HEK293 (cell line): ENCODE results near the gene ADAM33.

Source experiments
- YY1 ChIP-seq: fragments of 450-650 bp; formaldehyde crosslinking; IDR thresholded peaks from 2 replicates; pipeline ENCODE4 v1.5.1; 2018; ENCODE audit warnings: missing biosample characterization, missing genetic modification characterization
- ZNF132 ChIP-seq: fragments of 450-650 bp; formaldehyde crosslinking; IDR thresholded peaks from 2 replicates; pipeline ENCODE4 v1.5.1; 2017; ENCODE audit warnings: missing biosample characterization, missing genetic modification characterization, borderline replicate concordance
- ZNF423 ChIP-seq: fragments of 450-650 bp; formaldehyde crosslinking; IDR thresholded peaks from 2 replicates; pipeline ENCODE4 v1.5.1; 2016; ENCODE audit warnings: missing biosample characterization, missing genetic modification characterization
- TF ChIP-seq, protein P1 (sequence below): fragments of 450-650 bp; formaldehyde crosslinking; IDR thresholded peaks from 2 replicates; pipeline ENCODE4 v1.5.1; 2016; ENCODE audit warnings: missing biosample characterization, missing genetic modification characterization
- TF ChIP-seq, protein P2 (sequence below): fragments of 450-650 bp; formaldehyde crosslinking; IDR thresholded peaks from 2 replicates; pipeline ENCODE4 v1.5.1; 2016; ENCODE audit warnings: missing biosample characterization, missing genetic modification characterization

DNA sequence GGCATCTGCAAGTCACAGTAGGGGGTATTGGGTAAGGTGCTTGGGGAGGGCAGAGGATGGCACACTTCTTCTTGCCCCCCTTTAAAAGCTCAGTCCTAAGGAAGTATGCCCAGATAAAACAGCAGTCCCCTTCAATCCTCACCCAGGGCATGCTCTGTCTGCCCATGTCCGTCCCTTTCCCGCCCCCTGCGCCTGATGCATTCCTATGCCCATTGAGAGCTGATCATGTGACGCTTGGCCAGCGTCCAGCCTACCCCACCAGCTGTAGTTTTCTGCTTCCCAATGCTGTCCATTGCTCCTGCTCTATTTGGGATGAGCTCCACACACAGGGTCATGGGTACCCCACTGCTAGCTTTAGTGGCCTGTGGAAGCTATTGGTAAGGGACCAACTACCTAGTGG lies 22.3 kb upstream of the ADAM33 start:
- TF ChIP-seq ZNF423, result no peak
- no peak for TF ChIP-seq ZNF132 (tag by site-specific recombination)
- TF ChIP-seq, protein P1, sequence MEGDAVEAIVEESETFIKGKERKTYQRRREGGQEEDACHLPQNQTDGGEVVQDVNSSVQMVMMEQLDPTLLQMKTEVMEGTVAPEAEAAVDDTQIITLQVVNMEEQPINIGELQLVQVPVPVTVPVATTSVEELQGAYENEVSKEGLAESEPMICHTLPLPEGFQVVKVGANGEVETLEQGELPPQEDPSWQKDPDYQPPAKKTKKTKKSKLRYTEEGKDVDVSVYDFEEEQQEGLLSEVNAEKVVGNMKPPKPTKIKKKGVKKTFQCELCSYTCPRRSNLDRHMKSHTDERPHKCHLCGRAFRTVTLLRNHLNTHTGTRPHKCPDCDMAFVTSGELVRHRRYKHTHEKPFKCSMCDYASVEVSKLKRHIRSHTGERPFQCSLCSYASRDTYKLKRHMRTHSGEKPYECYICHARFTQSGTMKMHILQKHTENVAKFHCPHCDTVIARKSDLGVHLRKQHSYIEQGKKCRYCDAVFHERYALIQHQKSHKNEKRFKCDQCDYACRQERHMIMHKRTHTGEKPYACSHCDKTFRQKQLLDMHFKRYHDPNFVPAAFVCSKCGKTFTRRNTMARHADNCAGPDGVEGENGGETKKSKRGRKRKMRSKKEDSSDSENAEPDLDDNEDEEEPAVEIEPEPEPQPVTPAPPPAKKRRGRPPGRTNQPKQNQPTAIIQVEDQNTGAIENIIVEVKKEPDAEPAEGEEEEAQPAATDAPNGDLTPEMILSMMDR (tag by site-specific recombination), result no peak
- TF ChIP-seq, protein P2, sequence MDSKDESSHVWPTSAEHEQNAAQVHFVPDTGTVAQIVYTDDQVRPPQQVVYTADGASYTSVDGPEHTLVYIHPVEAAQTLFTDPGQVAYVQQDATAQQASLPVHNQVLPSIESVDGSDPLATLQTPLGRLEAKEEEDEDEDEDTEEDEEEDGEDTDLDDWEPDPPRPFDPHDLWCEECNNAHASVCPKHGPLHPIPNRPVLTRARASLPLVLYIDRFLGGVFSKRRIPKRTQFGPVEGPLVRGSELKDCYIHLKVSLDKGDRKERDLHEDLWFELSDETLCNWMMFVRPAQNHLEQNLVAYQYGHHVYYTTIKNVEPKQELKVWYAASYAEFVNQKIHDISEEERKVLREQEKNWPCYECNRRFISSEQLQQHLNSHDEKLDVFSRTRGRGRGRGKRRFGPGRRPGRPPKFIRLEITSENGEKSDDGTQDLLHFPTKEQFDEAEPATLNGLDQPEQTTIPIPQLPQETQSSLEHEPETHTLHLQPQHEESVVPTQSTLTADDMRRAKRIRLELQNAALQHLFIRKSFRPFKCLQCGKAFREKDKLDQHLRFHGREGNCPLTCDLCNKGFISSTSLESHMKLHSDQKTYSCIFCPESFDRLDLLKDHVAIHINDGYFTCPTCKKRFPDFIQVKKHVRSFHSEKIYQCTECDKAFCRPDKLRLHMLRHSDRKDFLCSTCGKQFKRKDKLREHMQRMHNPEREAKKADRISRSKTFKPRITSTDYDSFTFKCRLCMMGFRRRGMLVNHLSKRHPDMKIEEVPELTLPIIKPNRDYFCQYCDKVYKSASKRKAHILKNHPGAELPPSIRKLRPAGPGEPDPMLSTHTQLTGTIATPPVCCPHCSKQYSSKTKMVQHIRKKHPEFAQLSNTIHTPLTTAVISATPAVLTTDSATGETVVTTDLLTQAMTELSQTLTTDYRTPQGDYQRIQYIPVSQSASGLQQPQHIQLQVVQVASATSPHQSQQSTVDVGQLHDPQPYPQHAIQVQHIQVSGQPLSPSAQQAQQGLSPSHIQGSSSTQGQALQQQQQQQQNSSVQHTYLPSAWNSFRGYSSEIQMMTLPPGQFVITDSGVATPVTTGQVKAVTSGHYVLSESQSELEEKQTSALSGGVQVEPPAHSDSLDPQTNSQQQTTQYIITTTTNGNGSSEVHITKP (tag by site-specific recombination), result no peak
- TF ChIP-seq YY1 (tag by site-specific recombination), result no peak
